A172 (cell line): ENCODE data around the gene AP3M1. TPM values are rescaled to one million over a fixed set of nuclear protein-coding genes. Genes with fewer than 3 reads are reported as not detected.
A peak's percentile ranks its signal among the peaks of the same experiment; 100 is the strongest.
"Not testable (repeated sequence)": the region's sequence is repeated elsewhere in the genome, so short reads cannot be mapped to it uniquely, and the experiment has no call there.

Source experiments
- DNase-seq: peaks from one replicate; pipeline ENCODE4 v3.0.0-alpha.2; 2015; ENCODE audit warnings: low spot score
- total RNA-seq: library from RNA; depleted of rRNA; stranded (reverse); fragments of >200 nt; shearing (Covaris generic); gene quantifications from 2 replicates; pipeline ENCODE4 v1.2.3, GENCODE V29; 2014

The AP3M1 gene
- total RNA-seq, 1 experiment from 2014 or later = 56.8 TPM

GRCh38 chr10:74163319-74164068 is 12.9 kb upstream of the AP3M1 start:
- DNase-seq = no peak

GRCh38 chr10:74160013-74160412 is 9.4 kb upstream of the AP3M1 start:
- no peak for DNase-seq

- no peak for DNase-seq
Observed at GRCh38 chr10:74156919-74157289, 6.3 kb upstream of the AP3M1 start.

- no peak for DNase-seq
Observed at GRCh38 chr10:74153676-74154075, 3.0 kb upstream of the AP3M1 start.

- DNase-seq = peak; percentile 37
Observed at GRCh38 chr10:74153123-74153522, 2.5 kb upstream of the AP3M1 start.

GRCh38 chr10:74151879-74152722 is 1.5 kb upstream of the AP3M1 start:
- DNase-seq = no peak

- peak; percentile 98 for DNase-seq
Observed at GRCh38 chr10:74150990-74151878, 606 bp upstream of the AP3M1 start, which contains the start of gene ADK. ADK (plus strand) TSS chr10:74151221; CDS start chr10:74151279, 58 bp downstream.

GRCh38 chr10:74146980-74147379 is 3.6 kb downstream of the AP3M1 start:
- not testable (repeated sequence) for DNase-seq

- DNase-seq = peak; percentile 83
Observed at GRCh38 chr10:74145133-74145532, 5.5 kb downstream of the AP3M1 start.

- no peak for DNase-seq
Observed at GRCh38 chr10:74140553-74140952, 10.1 kb downstream of the AP3M1 start.

- DNase-seq = no peak
Observed at GRCh38 chr10:74139981-74140380, 10.6 kb downstream of the AP3M1 start.

GRCh38 chr10:74138596-74138995 is 12.0 kb downstream of the AP3M1 start:
- DNase-seq = not testable (repeated sequence)

GRCh38 chr10:74137992-74138391 is 12.6 kb downstream of the AP3M1 start:
- DNase-seq = no peak

- no peak for DNase-seq
Observed at GRCh38 chr10:74135452-74135851, 15.2 kb downstream of the AP3M1 start.

- no peak for DNase-seq
Observed at GRCh38 chr10:74133923-74134820, 16.5 kb downstream of the AP3M1 start.

- DNase-seq = no peak
Observed at GRCh38 chr10:74123081-74123480, 27.5 kb downstream of the AP3M1 start.

- DNase-seq = no peak
Observed at GRCh38 chr10:74122060-74122459, 28.6 kb downstream of the AP3M1 start.

- no peak for DNase-seq
Observed at GRCh38 chr10:74121368-74121767, 29.3 kb downstream of the AP3M1 start.

- DNase-seq = no peak
Observed at GRCh38 chr10:74120911-74121310, 29.7 kb downstream of the AP3M1 start.

GRCh38 chr10:74118804-74119203 is 31.8 kb downstream of the AP3M1 start:
- DNase-seq = peak; percentile 81

GRCh38 chr10:74117738-74118137 is 32.9 kb downstream of the AP3M1 start:
- no peak for DNase-seq
